IPS-NIHi11 (cell line): ENCODE results near the gene POLR2J2.
"Not testable (repeated sequence)": the region's sequence is repeated elsewhere in the genome, so short reads cannot be mapped to it uniquely, and the experiment has no call there.

Experiments used
- DNase-seq: peaks from one replicate; pipeline ENCODE4 v3.0.0; 2012; ENCODE audit warnings: mixed read lengths, low spot score

Gene POLR2J2

GRCh38 chr7:102671166-102671955 is at the start of gene POLR2J2:
TSS of gene POLR2J2 (minus strand) at chr7:102671663. CDS start at chr7:102671601, 62 bp downstream.
- peak; percentile 5 for DNase-seq

GRCh38 chr7:102718491-102718890 is 47.0 kb upstream of the POLR2J2 start:
- not testable (repeated sequence) for DNase-seq

GRCh38 chr7:102715718-102716117 is 44.3 kb upstream of the POLR2J2 start:
- not testable (repeated sequence) for DNase-seq

DNA sequence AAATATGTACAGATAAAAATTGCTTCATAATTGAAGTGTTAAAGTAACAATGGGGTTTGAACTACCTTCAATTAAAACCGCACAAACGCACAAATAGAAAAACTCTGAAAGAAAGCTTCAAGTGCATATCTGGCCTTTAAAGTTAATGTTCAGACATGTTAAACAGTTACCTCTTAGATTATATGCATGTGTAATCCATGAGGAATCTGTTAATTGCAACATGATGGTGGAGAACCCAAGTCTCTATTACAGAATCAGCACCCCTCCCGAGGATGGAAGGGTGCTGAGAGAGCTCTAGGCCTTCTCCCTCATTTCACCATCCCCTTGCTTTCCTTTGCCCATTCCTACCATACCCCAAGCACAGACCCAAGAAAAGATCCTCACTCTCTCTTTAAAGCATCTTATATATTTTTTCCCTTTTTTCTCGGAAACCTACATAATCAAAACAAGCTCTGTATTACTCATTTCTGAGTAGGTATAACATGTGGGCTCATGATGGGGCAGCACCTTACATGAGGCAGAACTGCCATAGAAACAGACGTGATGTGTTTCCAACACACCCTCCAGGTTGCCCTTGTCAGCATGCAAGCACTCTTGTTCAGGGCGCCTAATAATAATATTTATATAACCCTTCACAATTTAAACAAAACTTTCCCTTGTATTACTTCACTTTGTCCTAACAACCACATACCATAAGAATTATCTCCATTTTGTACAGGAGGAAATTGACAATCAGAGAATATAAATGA is 43.5 kb upstream of the POLR2J2 start:
- DNase-seq: not testable (repeated sequence)

GRCh38 chr7:102713691-102714080 is 42.2 kb upstream of the POLR2J2 start:
- DNase-seq: not testable (repeated sequence)

- DNase-seq: not testable (repeated sequence)
Measured at GRCh38 chr7:102713011-102713690, 41.7 kb upstream of the POLR2J2 start.

DNA sequence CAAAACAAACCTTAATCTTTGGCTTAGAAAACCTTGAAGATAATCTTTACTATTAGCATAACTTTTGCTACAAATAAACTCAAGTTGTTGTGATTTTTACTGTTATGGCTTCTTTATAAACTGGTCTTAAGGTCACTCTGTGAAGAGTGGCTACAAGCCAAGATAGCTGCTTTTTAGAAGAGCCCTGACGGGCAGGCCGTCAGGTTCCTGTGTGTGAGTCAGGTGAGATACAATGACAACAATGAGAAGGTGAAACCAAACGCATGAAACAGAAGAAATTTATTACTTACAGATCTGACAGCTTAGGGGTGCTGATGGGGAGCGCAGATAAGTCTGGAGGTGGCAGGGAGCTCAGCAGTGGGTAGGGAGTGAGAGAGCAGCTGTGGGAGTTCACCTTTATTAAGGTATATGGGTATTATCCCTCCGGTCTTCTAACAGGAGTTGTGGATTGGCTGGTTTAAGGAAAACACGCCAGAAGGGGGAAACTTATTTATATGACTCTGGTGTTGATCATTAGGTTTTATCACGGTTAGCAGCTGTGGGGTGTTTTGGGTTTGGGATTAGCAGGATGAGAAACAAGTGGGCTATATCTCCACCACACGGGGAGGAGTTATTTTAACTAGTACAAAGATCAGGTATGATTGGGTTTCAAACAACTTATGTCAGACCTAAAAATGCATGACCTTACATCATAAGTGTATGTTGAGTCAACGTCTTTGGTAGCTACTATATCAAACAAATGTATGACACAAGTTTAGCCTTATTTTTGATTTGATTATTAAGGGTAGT is 27.7 kb upstream of the POLR2J2 start:
- DNase-seq: not testable (repeated sequence)

- DNase-seq: not testable (repeated sequence)
Measured at GRCh38 chr7:102697642-102698512, 26.4 kb upstream of the POLR2J2 start.

GRCh38 chr7:102696009-102696408 is 24.5 kb upstream of the POLR2J2 start:
- DNase-seq: not testable (repeated sequence)

DNA sequence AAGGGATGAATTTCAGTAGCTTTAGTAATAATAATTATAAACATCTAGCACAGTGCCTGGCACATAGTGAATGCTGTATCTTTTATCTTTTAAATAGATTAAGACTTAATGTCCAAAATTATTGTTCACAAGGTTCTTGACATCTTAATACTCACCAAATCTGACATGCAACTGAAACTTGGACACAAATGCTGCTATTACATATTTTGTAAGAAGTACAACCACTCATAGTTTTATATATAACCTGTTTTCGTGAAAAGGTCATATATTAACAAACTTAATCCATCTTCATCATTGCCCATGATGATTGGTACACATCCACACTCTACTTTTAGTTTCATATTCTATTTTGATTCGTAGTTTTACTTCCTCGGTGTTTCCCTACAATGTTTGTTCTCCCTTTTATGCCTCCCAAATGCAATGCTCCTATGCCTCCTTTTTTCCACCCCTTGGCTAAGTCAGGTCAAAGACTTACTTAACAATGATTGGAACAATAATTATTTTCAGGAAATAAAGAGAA is 23.6 kb upstream of the POLR2J2 start:
- DNase-seq: not testable (repeated sequence)

- not testable (repeated sequence) for DNase-seq
Measured at GRCh38 chr7:102694008-102694407, 22.5 kb upstream of the POLR2J2 start.

DNA sequence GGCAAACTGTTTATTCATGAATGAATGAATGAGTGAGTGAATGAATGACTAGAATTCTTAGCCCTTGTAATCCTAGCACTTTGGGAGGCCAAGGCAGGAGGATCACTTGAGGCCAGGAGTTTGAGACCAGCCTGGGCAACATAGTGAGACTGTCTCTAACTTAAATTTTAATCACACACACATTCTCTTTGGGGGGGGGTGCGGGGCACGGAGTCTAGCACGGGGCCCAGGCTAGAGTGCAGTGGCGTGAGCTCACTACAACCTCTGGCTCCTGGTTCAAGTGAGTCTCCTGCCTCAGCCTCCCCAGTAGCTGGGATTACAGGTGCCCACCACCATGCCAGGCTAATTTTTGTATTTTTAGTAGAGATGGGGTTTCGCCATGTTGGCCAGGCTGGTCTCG is 19.1 kb upstream of the POLR2J2 start:
- not testable (repeated sequence) for DNase-seq

DNA sequence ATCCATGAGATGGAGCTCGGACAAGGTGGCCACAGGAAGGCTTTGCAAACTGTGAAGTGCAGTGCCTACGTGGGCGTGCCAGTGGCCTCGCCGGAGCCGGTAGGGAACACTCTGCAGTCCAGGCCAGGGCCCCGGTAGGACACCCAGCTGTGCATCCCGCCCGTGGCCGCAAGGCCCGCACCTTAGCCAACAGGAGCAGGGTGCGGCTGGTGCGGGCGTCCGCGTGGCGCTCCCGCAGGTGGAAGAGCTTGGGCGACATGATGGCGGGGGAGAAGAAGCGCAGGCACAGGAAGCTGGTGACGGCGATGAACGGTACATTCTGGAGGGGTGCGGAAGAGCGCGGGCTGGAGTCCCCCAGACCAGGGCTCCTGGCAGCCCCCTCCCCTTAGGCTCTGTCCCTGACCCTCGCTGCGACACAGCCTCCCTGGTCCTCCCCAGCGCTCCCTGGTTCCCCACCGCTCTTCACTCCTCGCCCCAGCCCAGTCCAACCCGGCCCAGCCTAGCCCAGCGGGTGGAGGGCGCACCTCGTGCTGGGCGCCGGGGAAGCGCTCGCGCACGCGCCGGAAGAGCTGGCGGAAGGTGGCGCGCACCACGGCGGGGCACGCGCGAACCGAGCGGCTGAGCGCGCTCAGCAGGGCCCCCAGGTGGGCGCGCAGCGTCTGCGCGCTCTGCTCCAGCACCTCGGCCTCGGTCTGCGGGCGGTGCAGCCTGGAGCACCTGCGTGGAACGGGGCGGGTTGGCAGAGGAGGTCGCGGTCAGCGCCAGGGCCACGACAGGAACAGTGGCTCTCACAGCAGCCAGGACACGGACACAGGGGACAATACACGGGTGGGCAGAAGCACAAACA is 18.2 kb upstream of the POLR2J2 start:
- DNase-seq: not testable (repeated sequence)

GRCh38 chr7:102688299-102689036 is 17.0 kb upstream of the POLR2J2 start:
- DNase-seq: not testable (repeated sequence)

GRCh38 chr7:102682560-102682959 is 11.1 kb upstream of the POLR2J2 start:
- not testable (repeated sequence) for DNase-seq

- not testable (repeated sequence) for DNase-seq
Measured at GRCh38 chr7:102680780-102681179, 9.3 kb upstream of the POLR2J2 start.

GRCh38 chr7:102675545-102675944 is 4.1 kb upstream of the POLR2J2 start:
- not testable (repeated sequence) for DNase-seq

GRCh38 chr7:102673447-102674067 is 2.1 kb upstream of the POLR2J2 start:
- not testable (repeated sequence) for DNase-seq
